Mesenteric fat pad (tissue), 1 donor: Measurements from ENCODE around the gene SNX5. TPM values are rescaled to one million over a fixed set of nuclear protein-coding genes. Genes with fewer than 3 reads are reported as not detected.

ENCODE experiments used
- DNase-seq: peaks from one replicate; pipeline ENCODE4 v3.0.0-alpha.2; 2020; ENCODE audit warnings: low spot score
- total RNA-seq: library from RNA; stranded (reverse); fragmentation: NEBNext Ultra II Directional; extraction: Animal tissue kit (Norgen Biotek cat#: 25700); gene quantifications from one replicate; pipeline ENCODE4 v1.2.1, GENCODE V29; 2021
- donor health status: DM: yes; HTN: yes; CAD: no.

Gene SNX5
- total RNA-seq, 1 donor from 2014 or later, result 97.6 TPM

- no peak for DNase-seq
Measured at GRCh38 chr20:17941087-17941825, 27.3 kb downstream of the SNX5 start.

GRCh38 chr20:17940224-17940971, 28.2 kb downstream of the SNX5 start:
- no peak for DNase-seq

DNA sequence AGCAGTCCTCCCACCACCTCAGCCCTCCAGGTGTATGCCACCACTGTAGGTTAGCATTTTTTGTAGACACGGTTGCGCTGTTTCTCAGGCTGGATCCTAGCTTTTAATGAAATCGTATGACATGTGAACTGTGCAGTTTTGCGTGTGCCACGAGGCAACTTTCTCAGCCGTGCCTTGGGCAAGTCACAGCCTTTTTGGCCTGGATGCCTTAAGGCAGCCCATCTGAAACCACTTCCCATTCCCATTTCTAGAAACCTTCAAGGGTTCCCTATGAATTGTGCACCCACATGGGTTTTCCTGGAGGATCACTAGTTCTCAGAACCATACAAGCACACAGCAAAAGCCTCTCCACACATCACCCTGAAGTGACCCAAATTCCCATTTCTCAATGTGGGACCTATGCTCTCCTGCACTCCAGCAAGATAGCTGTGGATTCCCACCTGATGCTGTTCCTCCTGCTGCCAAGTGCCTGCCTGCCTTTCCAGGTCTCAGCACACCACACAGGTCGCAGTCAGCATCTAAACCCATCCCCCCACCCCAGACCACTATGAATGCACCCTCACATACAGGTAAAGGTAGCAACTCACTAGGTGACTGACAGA, 28.9 kb downstream of the SNX5 start:
- DNase-seq, result no peak

GRCh38 chr20:17938871-17939619, 29.5 kb downstream of the SNX5 start:
- no peak for DNase-seq

DNA sequence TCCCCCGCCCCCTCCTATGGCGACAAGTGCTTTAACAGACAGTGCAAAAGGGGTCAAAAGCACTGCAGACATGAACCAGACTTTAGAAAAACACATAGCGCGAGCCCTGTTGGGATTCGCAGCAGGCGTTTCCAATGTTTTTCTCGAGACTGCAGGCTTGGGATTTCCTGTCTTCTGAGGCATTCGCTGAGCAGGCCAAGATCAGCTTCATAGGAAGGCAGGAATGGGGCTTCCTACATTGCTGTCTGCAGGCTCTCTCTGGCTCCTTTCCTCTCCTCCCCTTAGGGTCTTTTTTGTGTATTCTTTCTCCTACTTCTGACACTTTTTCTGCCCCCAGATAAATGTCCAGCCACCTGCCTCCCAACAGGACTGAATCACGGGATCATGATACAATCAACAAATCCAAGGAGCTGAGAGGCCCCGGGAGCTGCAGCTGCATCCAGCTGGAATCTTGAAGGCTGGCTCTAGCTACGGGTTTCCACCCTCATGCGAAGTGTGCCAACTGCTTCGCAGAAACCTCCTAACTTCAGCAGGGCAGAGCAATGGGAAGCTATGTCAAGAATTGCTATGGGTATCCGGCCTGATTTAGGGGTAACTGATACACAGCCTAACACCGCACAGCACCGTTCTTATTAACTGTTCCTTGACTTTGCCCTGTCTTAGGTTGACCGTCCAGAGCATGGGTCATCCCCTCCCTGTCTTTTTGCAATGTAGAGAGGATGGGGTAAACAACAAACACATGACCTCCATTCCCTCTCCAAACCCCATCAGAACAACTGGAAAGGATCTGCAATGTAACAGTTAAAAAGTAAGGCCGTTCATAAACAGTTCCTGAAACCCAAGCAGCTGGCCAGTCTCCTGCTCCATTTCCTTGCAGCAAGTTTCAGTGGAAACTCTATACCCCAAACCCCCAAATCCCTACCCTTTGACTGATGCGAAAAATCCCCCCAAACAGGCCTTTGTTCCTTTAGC, 31.5 kb downstream of the SNX5 start:
- DNase-seq, result no peak

- DNase-seq, result no peak
Measured at GRCh38 chr20:17936286-17936760, 32.3 kb downstream of the SNX5 start.

DNA sequence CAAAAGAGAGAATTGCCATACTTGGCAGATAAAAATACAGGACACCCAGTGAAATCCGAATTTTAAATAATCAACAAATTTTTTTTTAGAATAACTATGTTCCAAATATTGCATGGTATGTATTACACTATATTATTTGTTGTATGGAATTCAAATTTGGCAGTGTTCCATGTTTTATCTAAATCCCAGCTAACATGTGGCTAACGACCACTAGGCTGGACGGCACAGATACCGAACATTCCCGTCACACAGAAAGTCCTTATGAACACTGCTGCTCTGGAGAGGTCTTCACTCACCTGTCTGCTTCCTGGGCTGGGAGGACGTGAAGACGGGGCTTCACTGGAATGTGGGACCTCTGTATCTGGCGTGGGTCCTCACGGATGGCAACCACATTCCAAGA, 32.8 kb downstream of the SNX5 start:
- DNase-seq, result no peak

GRCh38 chr20:17935186-17935585, 33.4 kb downstream of the SNX5 start:
- no peak for DNase-seq

DNA sequence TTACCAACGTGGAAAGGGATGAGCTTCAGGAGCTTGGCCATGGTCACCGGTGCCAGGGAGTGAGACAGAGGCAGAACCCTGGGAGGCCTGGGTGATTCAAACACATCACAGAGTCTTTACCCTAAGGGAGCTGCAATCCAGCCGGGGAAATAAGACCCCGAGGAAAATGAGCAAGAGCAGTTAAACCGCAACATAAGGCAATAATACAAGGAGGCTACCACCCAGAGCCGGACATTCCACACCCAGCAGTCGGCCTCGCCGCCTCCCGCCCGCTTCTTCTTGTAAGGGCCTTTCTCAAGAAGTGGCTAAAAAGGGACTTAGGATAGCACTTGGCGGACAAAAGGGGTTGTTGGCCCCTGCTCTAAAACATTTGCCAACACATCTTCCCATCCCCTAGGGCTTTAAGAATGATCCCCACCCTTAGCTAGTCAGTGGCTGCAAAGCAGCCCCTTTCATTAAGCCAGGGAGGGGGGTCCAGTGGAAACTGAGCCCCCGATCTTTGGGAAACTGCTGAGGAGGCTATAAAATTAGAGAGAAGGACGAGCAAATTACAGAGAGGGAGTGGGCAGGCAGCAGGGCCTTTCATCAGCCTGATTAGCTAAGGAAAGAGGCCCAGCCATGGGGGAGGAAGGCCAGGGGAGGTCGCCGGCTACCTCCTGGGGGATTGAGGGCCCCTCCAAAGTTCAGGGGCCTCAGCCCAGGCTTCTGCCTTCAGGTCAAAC, 34.3 kb downstream of the SNX5 start:
- no peak for DNase-seq

GRCh38 chr20:17933711-17934110, 34.9 kb downstream of the SNX5 start:
- no peak for DNase-seq

DNA sequence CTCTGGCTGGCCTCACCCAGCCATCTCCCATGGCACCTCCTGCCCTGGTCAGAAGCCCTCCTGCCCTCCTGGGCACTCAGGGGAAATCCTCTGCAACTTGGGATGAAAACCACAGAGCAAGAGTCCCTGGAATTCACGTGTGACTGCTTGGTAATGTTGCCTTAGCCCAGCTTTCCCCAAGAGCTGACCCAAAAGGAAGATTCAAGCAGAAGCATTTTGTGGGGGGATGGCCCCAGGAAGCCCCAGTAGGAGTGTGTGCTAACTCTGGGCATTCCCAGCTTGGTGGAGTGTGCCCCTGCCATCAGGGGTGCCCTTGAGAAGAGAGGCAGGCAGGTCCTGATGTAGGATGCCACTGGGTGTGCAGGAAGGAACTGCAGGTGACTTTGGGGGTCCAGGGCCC, 35.5 kb downstream of the SNX5 start:
- no peak for DNase-seq

- DNase-seq, result no peak
Measured at GRCh38 chr20:17932396-17932795, 36.2 kb downstream of the SNX5 start.

DNA sequence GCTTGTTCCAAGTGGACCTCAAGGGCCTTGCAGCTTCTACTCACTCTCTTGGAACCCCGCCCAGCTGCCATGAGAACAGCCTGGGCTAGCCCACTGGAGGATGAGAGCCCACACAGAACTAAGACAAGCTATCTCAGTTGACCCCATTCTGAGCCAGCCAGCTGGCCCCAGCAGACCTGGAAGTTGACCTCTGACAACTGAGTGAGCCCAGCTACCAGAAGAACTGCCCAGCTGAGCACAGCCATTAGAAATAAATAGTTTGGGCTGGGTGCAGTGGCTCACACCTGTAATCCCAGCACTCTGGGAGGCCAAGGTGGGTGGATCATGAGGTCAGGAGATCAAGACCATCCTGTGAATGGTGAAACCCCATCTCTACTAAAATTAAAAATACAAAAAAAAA, 37.1 kb downstream of the SNX5 start:
- DNase-seq, result no peak

DNA sequence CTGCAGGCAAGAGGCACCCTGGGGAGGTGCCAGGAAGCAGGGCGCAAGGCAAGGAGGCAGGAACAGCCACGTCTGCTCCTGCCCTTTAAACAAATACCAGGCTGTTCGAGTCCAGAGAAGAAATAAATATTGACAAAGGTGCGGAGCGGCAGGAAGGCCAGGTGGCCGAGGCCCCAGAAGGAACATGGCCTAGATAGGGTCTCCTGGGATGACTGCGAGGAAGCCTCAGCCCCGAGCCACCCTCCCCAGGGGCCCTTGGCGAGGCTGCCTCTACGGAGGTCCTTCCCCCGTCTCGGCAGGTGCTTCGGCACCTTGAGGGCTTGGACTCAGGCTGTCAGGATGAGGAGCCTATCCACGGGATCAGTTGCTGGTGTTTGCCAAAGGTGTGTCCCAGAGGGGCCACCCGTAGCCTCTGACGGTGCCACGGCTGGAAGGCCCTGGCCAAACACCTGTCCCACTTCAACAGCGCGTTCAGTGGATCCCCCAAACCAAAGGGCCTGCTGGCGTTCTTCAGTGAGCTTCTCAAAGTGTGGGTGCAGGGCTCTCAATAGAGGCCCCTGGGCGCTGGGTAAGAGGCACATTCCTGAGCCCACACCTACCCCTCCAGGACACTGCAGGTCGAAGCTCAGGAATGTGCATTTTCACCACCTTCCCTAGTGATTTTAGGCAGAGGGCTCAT, 39.8 kb downstream of the SNX5 start:
- DNase-seq, result no peak

- DNase-seq, result no peak
Measured at GRCh38 chr20:17928211-17928611, 40.4 kb downstream of the SNX5 start.

- DNase-seq, result no peak
Measured at GRCh38 chr20:17925940-17926300, 42.7 kb downstream of the SNX5 start.

DNA sequence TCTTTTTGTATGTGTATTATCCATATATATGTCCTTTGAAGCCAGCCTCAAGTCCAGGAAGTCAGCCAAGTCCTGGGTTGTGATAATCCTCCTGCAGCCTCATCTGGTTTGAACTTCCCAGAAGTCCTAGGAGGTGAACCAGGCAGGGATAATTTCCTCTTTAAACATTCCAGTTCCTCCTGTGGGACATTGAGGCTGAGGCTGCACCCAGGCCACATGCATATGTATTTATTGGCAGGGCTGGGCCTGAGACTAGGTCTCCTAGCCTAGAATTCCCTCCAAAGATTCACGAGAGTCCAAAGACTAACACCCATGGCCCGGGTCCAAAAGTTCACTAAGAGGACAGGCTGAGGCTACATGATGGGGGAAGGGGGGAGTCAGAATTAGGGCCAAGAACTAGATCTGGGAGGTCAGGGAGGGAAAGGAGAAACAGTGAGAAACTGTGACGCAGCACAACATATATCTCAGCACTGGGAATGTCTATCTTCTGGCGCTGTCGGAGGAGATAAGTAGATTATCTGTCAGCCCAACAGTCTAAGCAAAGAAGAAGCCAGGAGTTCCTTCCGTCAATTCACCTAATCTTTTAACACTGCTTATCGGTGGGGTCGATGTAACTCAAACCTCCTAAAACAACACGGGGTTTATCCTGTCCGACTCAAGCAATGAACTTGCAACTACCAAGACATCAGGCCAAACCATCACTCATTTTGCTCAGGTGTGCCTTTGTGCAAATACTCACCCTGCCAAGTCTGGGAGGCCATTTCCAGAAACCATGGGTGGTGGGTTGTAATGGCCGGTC, 43.3 kb downstream of the SNX5 start:
- no peak for DNase-seq

DNA sequence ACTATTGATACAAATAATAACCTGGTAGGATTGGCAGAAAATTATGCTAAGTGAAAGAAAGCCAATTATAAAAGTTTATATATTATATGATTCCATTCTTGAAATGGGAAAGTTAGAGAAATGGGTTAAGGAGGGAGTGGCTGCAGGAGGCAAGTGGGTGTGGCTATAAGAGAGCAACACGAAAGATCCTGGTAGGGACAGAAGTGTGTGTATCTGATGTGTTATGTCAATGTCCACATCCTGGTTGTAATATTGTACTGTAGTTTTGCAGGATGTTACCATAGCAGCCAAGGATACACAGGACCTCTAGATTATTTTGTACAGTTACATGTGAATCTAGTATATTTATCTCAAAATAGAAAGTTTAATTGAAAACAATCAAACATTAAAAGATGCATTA, 46.8 kb downstream of the SNX5 start:
- DNase-seq, result no peak
